SK-N-SH treated with all-trans-retinoic acid at 6 μM for 48 hours (cell line): Measurements from ENCODE around the gene TFR2.

Experiments
- CSDC2 ChIP-seq: fragments of 250-450 bp; sonication (Bioruptor Pico); IDR thresholded peaks from 2 replicates; pipeline ENCODE4 v1.5.0; 2020; ENCODE audit warnings: mild to moderate bottlenecking, moderate library complexity
- ESRRG ChIP-seq: fragments of 250-450 bp; sonication (Bioruptor Pico); IDR thresholded peaks from 2 replicates; pipeline ENCODE4 v1.6.1; 2021; ENCODE audit warnings: mild to moderate bottlenecking
- OSR1 ChIP-seq: fragments of 250-450 bp; sonication (Bioruptor Pico); IDR thresholded peaks from 2 replicates; pipeline ENCODE4 v1.8.0; 2022; ENCODE audit warnings: moderate library complexity, mild to moderate bottlenecking, inconsistent platforms
- ZFP3 ChIP-seq: fragments of 250-450 bp; sonication (Bioruptor Pico); IDR thresholded peaks from 2 replicates; pipeline ENCODE4 v1.5.0; 2020; ENCODE audit warnings: mild to moderate bottlenecking, moderate library complexity
- ZFP30 ChIP-seq: fragments of 450-650 bp; formaldehyde crosslinking; IDR thresholded peaks from 2 replicates; pipeline ENCODE4 v1.5.0; 2022; ENCODE audit warnings: mild to moderate bottlenecking, moderate library complexity
- ZNF565 ChIP-seq: fragments of 450-650 bp; formaldehyde crosslinking; conservative IDR thresholded peaks from 2 replicates; pipeline ENCODE4 v1.5.0; 2020; ENCODE audit warnings: low read depth, mild to moderate bottlenecking, moderate library complexity
- ZNF70 ChIP-seq: fragments of 450-650 bp; formaldehyde crosslinking; IDR thresholded peaks from 2 replicates; pipeline ENCODE4 v1.5.0; 2020; ENCODE audit warnings: mild to moderate bottlenecking, moderate library complexity
- TF ChIP-seq, protein P1 (sequence below): fragments of 250-450 bp; sonication (Bioruptor Pico); IDR thresholded peaks from 2 replicates; pipeline ENCODE4 v1.5.1; 2020; ENCODE audit warnings: low read depth, mild to moderate bottlenecking, moderate library complexity

- TF ChIP-seq ZNF70 (CRISPR knock-in tag) (no peak), ZFP30 (no peak), ZNF565 (CRISPR knock-in tag) (no peak), ZFP3 (CRISPR knock-in tag) (no peak), CSDC2 (no peak), OSR1 (CRISPR knock-in tag) (no peak), ESRRG (no peak)
- TF ChIP-seq, protein P1, sequence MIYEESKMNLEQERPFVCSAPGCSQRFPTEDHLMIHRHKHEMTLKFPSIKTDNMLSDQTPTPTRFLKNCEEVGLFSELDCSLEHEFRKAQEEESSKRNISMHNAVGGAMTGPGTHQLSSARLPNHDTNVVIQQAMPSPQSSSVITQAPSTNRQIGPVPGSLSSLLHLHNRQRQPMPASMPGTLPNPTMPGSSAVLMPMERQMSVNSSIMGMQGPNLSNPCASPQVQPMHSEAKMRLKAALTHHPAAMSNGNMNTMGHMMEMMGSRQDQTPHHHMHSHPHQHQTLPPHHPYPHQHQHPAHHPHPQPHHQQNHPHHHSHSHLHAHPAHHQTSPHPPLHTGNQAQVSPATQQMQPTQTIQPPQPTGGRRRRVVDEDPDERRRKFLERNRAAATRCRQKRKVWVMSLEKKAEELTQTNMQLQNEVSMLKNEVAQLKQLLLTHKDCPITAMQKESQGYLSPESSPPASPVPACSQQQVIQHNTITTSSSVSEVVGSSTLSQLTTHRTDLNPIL (CRISPR knock-in tag): no peak
Observed at GRCh38 chr7:100677308-100678267, 36.2 kb upstream of the TFR2 start.
